Sigmoid colon (tissue), 7 donors: Measurements from ENCODE around the gene POLD1. TPM values are rescaled to one million over a fixed set of nuclear protein-coding genes. Genes with fewer than 3 reads are reported as not detected.
A peak's percentile ranks its signal among the peaks of the same experiment; 100 is the strongest.

Source experiments
- DNase-seq: peaks from one replicate; pipeline ENCODE4 v3.0.0-alpha.2; 2019
- H3K27ac ChIP-seq, 4 donors: fragments of 200-600 bp; sonication (generic); one replicate each; pipeline ENCODE4 v1.5.1; 2016 to 2019; ENCODE audit warnings: mild to moderate bottlenecking in 1 of 4
- H3K27me3 ChIP-seq, 3 donors: fragments of 200-600 bp; sonication (generic); one replicate each; pipeline ENCODE4 v1.5.1; 2019; ENCODE audit warnings: mild to moderate bottlenecking in 1 of 3
- H3K36me3 ChIP-seq, 4 donors: fragments of 200-600 bp; sonication (generic); one replicate each; pipeline ENCODE4 v1.5.1; 2016 to 2019
- H3K4me1 ChIP-seq, 4 donors: fragments of 200-600 bp; sonication (generic); one replicate each; pipeline ENCODE4 v1.5.1; 2017 to 2019
- H3K4me3 ChIP-seq, 4 donors: fragments of 200-600 bp; sonication (generic); one replicate each; pipeline ENCODE4 v1.5.1; 2017 to 2019; ENCODE audit warnings: mild to moderate bottlenecking in 2 of 4, moderate library complexity in 1 of 4
- H3K9me3 ChIP-seq, 4 donors: fragments of 200-600 bp in 3 of 4; sonication (generic) in 3 of 4; one replicate each; pipeline versions ENCODE4 v1.5.1 to v1.6.1; 2013 to 2019
- CTCF ChIP-seq, 4 experiments: fragments of 450-650 bp in 3 of 4; fragments of 200-600 bp in 1 of 4; IDR thresholded peaks; one replicate each; pipeline ENCODE4 v1.5.1; 2016 to 2019; ENCODE audit warnings: antibody characterized with exemption in 4 of 4, mild to moderate bottlenecking in 3 of 4, moderate library complexity in 2 of 4
- EP300 ChIP-seq, 4 donors: sonication (generic); formaldehyde crosslinking; IDR thresholded peaks; one replicate each; pipeline ENCODE4 v1.6.1; 2017; ENCODE audit warnings: antibody characterized with exemption in 4 of 4
- POLR2A ChIP-seq, 2 donors: fragments of 450-650 bp; IDR thresholded peaks; one replicate each; pipeline ENCODE4 v1.6.1; 2016; ENCODE audit warnings: antibody characterized with exemption in 2 of 2, mild to moderate bottlenecking in 2 of 2, moderate library complexity in 2 of 2
- POLR2AphosphoS5 ChIP-seq, 4 donors: sonication (generic); formaldehyde crosslinking; IDR thresholded peaks; one replicate each; pipeline ENCODE4 v1.6.1; 2017; ENCODE audit warnings: antibody characterized with exemption in 4 of 4
- WGBS, 2 donors: extraction: QIAGEN DNeasy Blood & Tissue Kit; methylation state at CpG; one replicate each; pipeline ENCODE4 v1.1.7; 2013; 5-methylcytosine and 5-hydroxymethylcytosine counted together
- intact Hi-C: fragments of 100-400 bp; cut with DNase I; formaldehyde crosslinking; loops from one replicate; pipeline ENCODE4 v1.15.1; 2023
- polyA plus RNA-seq, 3 donors: library from polyadenylated mRNA; stranded (reverse); fragments of 200-250 nt; gene quantifications; one replicate each; pipeline ENCODE4 v1.2.3, GENCODE V29; 2013
- total RNA-seq, 4 donors: library from RNA; depleted of rRNA; stranded (reverse); fragments of >200 nt; gene quantifications; one replicate each; pipeline ENCODE4 v1.1.0, GENCODE V29; 2016
- donor health status: healthy with polysubstance abuse.
- donor health status: Bipolar disorder and iron deficiency.
- donor health status: healthy.

Gene POLD1
- total and polyA plus RNA-seq, 7 donors = 9.6 to 44.2 (median 10.8) TPM

GRCh38 chr19:50368649-50369570 is 15.2 kb upstream of the POLD1 start:
- Histone ChIP-seq H3K36me3 (no peaks in the 10 kb centered on the region), H3K27ac (peak overlapping the region; percentile 67 to 84 (median 79)), H3K4me1 (peaks cover 0 to 5% (median 2%) of the 10 kb centered on the region in 4 donors), H3K27me3 (no peaks in the 10 kb centered on the region), H3K4me3 (peak overlapping the region; percentile 50 to 61 (median 58)), H3K9me3 (no peaks in the 10 kb centered on the region)
- peak; percentile 93 for DNase-seq
- TF ChIP-seq POLR2A (IDR thresholded peaks at IDR 0.05) = no peak
- peak; percentile 65 to 93 (median 87) for TF ChIP-seq CTCF (IDR thresholded peaks at IDR 0.05)
- no peak for TF ChIP-seq EP300 (IDR thresholded peaks at IDR 0.05)
- peak in 1 of 4 donors; percentile 7 for TF ChIP-seq POLR2AphosphoS5 (IDR thresholded peaks at IDR 0.05)
- 6 to 7% methylated on average over 34 of the region's 34 CpGs for WGBS, 2 donors
- intact Hi-C loops = loop anchor here (1.0 to 10.0 kb wide), 5 partner anchors 45 to 356 kb away; partner anchors contain the start of genes CLEC11A and JOSD2

- H3K4me3 ChIP-seq = no peak overlapping the region
- DNase-seq = no peak
- TF ChIP-seq POLR2AphosphoS5 (IDR thresholded peaks at IDR 0.05) (no peak), CTCF (IDR thresholded peaks at IDR 0.05) (no peak), POLR2A (IDR thresholded peaks at IDR 0.05) (no peak), EP300 (IDR thresholded peaks at IDR 0.05) (no peak)
- intact Hi-C loops = no loop called here
- no peak overlapping the region for H3K27ac ChIP-seq
- H3K9me3 ChIP-seq = no peaks in the 10 kb centered on the region
- H3K4me1 ChIP-seq = peaks cover 0 to 15% (median 7%) of the 10 kb centered on the region in 4 donors
- whole genome bisulfite sequencing, 2 donors = 85 to 87% methylated on average over 10 of the region's 10 CpGs
- H3K36me3 ChIP-seq = no peaks in the 10 kb centered on the region
- H3K27me3 ChIP-seq = no peaks in the 10 kb centered on the region
These were observed 12.2 kb upstream of the POLD1 start for GRCh38 chr19:50371914-50372475.

GRCh38 chr19:50376166-50377050 is 7.7 kb upstream of the POLD1 start, which contains the start of gene NR1H2:
NR1H2 (plus strand) TSS chr19:50376457; CDS start chr19:50377606, 1,149 bp downstream.
- Histone ChIP-seq H3K9me3 (no peaks in the 10 kb centered on the region), H3K36me3 (peaks cover 27 to 42% (median 41%) of the 10 kb centered on the region in 4 donors), H3K27ac (peak within 1 kb of the TSS; percentile 92 to 100 (median 99)), H3K4me3 (peak within 1 kb of the TSS; percentile 65 to 99 (median 93)), H3K4me1 (peaks cover 0 to 17% (median 9%) of the 10 kb centered on the region in 4 donors), H3K27me3 (no peaks in the 10 kb centered on the region)
- intact Hi-C loops = loop anchor here (2.0 to 5.0 kb wide), 2 partner anchors 100 to 426 kb away; partner anchors contain the start of genes EMC10 and GARIN5A
- peak; percentile 98 for DNase-seq
- 1 to 2% methylated on average over 67 of the region's 67 CpGs for WGBS, 2 donors
- peak; percentile 94 to 98 (median 96) for TF ChIP-seq POLR2AphosphoS5 (IDR thresholded peaks at IDR 0.05)
- TF ChIP-seq CTCF (IDR thresholded peaks at IDR 0.05) = no peak
- peak; percentile 82 to 85 for TF ChIP-seq POLR2A (IDR thresholded peaks at IDR 0.05)
- TF ChIP-seq EP300 (IDR thresholded peaks at IDR 0.05) = peak in 1 of 4 donors; percentile 70

- H3K27me3 ChIP-seq = no peaks in the 10 kb centered on the region
- TF ChIP-seq POLR2A (IDR thresholded peaks at IDR 0.05) (no peak), POLR2AphosphoS5 (IDR thresholded peaks at IDR 0.05) (no peak), EP300 (IDR thresholded peaks at IDR 0.05) (no peak), CTCF (IDR thresholded peaks at IDR 0.05) (no peak)
- H3K36me3 ChIP-seq = peaks cover 27 to 48% (median 47%) of the 10 kb centered on the region in 4 donors
- H3K9me3 ChIP-seq = no peaks in the 10 kb centered on the region
- peaks cover 0 to 17% (median 9%) of the 10 kb centered on the region in 4 donors for H3K4me1 ChIP-seq
- DNase-seq = peak; percentile 67
- peak overlapping the region; percentile 65 to 99 (median 93) for H3K4me3 ChIP-seq
- intact Hi-C loops = loop anchor here (2.0 to 5.0 kb wide), 2 partner anchors 100 to 425 kb away; partner anchors contain the start of genes EMC10 and GARIN5A
- 44 to 55% methylated on average over 7 of the region's 7 CpGs for WGBS, 2 donors
- peak overlapping the region; percentile 92 to 100 (median 99) for H3K27ac ChIP-seq
These were observed 7.1 kb upstream of the POLD1 start for GRCh38 chr19:50377051-50377461.
